ENCODE measurements around the gene VGLL4.
"Not testable (repeated sequence)": the region's sequence is repeated elsewhere in the genome, so short reads cannot be mapped to it uniquely, and the experiment has no call there.

The VGLL4 gene

DNA sequence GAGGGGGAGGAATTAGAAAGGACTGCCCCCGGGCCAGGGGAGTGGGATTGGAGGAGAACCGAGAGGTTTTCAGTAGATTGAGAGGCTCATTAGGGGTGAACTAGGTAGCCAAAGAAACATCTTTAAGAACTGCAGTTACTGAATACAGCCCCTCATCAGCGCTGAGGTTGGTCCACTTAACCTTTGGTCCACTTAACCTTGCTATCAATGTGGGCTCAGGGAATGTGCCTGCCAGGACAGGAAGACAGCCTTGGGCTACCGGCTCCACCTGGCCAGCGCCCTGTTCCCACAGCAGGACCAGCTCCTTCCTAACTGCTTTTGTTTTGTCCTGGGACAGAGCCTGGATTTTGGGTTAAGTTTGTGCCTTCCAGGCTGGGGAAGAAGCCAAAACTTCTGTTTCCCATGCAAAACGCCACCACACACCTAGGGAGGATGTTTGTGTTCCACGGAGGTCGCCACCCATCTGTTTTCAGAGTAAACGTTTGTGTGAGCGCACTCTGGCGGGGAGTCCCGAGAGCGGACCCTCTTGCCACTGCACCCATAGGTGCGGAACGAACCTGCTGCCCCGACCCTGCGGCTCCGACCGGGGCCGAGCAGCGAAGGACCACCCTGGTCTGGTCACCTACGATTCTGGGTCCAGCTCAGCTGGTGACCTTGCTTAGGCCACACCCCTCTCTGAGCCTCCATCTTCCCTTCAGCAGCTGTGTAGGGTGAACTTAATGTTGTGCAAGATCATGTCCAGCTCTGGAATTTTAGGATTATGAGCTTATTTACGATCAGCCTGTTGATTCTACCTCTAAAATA, 107.4 kb downstream of the VGLL4 start:
- no peak for DNase-seq (ENCODE audit: low read depth in 1 of 2, low spot score in 1 of 2)

DNA sequence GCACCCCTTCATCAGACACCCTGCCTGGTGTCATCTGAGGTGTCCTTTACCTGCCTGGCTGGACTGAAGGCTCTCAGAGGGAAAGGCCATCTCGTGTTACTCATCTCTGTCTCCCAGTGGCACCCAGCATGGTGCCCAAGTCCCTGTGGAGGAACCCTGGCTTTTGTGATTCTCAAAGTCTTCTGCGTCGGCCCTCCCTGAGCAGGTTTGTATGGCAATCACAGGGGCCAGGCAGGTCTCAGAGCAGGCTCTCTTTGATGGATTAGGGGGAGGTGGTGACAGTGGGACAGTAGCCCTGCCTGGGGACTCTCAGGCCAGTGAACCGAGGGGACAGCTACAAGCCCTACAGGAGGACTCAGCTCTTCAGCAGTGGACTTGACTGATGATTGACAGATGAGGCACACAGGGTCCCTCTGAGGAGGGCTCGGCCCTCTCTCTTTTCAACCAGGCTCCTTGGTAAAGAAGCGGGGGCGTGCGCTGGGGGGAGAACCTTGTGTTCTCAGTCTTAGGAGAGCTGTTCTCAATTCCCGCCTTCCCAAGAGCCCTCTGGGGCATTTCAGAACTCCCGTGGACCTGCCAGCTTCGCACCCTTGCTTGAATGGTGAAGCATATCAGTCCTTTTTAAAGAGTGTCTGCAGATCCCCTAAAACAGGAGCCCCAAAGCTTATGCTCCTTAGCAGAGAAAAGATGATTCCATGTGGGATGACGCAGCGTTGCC, 108.3 kb downstream of the VGLL4 start:
- no peak for DNase-seq (ENCODE audit: low read depth in 1 of 2, low spot score in 1 of 2)

DNA sequence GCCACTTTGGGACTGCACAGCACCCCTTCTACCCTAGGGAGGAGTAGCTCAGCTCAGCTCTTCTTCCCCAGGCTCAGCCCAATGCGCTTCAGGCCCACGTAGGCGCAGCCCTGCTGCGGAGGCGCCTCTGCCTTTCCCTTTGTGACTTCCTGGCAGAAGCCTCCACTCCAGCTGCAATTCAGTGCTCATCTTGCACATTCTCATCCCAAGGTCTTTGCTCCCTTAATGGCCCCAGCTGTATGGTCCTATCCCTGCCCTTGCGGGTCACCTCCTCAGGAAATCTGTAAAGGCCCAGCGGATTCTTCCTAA, 109.0 kb downstream of the VGLL4 start:
- DNase-seq (ENCODE audit: low read depth in 1 of 2, low spot score in 1 of 2): no peak

DNA sequence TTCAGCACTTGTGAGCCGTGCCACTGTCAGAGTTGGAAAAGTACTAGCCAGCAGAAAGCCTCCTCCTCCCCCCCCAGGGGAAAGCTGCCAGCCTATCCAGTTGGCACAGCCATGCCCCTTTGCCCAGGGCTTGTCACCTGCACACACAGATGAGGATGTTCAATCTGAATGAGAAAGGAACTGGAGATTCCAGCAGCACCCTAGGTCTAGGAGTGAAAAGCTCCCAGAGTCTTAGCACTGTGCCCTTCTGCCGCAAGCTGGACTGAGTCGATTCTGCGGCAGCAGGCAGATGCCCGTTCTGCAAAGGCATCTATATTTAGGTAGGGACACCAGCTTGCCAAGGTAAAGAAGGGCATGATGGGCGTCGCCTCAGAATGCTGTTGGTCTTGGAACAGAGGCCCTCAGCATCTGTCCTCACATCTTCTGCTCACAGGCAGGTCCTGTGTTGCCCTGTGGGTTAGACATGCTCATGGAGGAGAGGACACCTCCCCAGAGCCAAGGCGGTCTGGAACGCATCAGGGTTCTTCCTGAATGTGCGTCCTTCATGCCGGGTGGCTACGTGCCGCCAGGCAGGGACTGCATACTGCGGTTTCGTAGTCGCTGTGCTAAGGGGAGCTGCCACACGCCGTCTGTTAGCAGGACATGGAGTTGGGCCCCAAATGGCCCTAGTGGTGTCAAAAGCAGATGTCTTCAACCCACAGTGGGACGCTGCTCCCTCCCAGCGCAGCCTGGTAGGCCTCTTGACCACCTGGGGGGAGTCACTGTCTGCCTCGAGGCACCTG, 109.5 kb downstream of the VGLL4 start:
- DNase-seq (ENCODE audit: low read depth in 1 of 2, low spot score in 1 of 2): no peak

DNA sequence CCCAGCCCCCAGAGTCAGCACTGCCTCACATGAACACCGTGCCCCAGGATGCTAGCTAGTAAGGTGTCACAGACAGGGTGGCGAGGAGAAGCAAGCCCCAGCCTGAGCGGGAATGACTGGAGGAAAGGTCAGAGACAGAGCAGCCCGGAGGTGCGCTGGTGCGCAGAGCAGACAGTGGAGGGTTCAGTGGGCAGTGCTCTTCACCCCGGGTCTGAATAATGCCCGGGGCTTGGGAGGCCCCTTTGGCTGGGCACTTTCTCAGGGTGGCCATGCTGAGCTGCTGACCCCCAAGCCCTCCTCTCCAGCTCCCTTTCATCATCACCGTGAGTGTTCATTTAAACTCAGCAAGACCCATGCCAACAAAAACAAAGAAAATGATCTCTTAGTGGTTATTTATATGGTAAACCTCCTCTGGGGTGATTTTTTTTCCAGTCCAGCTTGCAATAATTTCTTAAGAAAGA, 110.8 kb downstream of the VGLL4 start:
- no peak for DNase-seq (ENCODE audit: low read depth in 1 of 2, low spot score in 1 of 2)

DNA sequence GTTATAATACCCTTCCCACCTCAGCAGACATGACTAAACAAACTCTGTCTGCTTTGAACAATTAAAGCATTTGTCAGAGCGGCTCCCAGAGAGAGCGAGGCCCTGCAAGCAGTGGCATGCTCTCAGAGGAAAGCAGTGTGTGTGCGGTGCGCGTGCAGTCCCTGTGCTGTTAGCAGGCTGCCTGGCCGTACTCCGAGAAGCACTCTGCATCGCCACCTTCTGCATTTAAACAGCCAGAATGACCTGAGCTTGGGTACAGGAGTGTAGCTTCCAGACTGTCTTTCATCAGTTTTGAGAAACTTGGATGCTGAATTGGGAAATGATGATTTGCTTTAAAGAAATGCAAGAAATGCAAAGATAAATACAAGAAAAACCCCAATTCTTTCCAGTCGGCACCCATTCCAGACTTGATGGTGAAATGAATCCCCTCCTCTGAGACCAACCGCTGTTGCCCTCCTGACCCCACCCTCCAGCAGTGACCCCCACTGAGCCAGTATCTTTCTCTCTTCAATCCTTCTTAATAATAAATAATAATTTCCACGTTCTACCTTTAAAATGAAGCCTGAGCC, 113.5 kb downstream of the VGLL4 start:
- DNase-seq (ENCODE audit: low read depth in 1 of 2, low spot score in 1 of 2): no peak

DNA sequence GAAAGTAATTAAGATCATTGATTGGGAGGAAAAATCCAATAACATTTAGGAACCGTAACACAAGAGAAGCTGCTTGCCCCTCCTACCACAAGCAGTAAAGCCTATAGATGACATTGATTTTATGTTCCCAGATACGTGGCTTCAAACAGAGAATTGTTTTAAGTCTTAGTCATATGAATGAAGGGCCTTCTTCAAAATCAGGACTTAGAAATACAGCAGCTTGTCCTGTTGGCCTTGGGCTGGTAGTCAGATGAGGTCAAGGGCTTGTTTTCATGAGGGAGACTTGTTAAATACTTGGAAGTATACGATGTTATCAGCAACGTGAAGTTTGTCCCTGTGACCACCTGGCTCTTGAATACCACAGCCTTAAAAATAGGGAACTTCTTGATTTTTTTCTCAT, 114.4 kb downstream of the VGLL4 start:
- DNase-seq (ENCODE audit: low read depth in 1 of 2, low spot score in 1 of 2): no peak

DNA sequence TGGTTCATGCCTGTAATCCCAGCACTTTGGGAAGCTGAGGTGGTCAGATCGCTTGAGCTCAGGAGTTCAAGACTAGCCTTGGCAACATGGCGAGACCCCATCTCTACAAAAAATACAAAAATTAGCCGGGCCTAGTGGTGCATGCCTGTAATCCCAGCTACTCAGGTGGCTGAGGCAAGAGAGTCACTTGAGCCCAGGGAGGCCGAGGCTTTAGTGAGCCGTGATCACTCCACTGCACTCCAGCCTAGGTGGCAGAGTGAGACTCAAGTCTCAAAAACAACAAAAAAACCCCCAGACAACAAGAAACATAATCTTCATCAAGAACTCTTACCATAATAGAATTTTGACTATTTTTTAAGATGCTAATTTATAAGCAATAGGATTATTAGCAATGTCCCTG, 117.6 kb downstream of the VGLL4 start:
- DNase-seq (ENCODE audit: low read depth in 1 of 2, low spot score in 1 of 2): not testable (repeated sequence)

DNA sequence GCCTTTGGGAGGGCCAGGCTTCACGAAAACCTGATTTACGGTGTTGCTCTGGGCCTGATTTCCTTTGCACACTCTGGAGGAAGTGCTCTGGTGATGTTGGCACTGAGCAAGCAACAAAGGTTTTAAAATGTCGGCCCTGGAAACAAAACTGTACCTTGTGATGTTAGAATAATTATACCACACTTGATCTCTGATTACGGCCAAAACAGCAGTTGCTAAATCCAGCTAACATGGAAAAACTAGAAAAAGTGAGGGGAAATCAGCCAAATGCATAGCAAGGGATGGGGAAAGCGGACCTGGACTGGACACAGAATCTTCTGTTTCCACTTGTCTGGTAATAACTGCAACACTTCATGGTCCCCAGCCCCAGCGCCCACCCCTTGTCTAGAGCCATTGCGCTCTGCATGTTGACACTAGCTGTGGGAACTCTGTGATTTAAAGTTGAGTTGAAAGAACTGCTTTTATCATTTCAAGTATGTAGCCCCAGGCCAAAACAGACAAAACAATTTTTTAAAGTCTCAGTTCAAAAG, 120.1 kb downstream of the VGLL4 start:
- DNase-seq (ENCODE audit: low read depth in 1 of 2, low spot score in 1 of 2): no peak

DNA sequence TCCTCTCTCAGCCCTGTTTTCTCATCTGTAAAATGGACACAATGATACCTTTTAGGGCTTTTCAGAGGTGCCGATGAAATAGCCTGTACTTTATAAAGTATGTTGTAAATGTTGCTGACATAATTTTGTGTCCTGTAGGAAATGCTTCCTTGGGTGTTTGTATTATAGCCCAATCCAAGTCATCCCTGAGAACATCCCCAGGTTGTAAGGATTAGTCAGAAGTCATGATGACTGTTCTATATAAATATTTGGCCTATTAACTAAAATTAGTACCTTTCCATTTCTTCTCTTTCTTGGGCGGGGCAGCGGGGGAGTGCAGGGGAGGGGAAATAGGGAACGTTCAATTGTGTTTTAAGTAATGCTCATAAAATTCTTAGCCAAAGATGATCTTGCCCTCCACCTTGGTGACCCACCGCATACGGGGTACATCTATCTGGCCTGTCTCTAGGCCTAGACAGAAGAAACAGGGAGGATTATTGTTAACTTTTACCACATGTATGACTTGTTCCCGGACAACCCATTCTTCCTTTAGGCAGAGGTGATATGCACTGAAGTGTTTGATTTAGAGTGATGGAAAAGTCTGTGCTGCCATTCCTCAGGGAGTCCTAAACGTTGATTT, 120.7 kb downstream of the VGLL4 start:
- no peak for DNase-seq (ENCODE audit: low read depth in 1 of 2, low spot score in 1 of 2)

DNA sequence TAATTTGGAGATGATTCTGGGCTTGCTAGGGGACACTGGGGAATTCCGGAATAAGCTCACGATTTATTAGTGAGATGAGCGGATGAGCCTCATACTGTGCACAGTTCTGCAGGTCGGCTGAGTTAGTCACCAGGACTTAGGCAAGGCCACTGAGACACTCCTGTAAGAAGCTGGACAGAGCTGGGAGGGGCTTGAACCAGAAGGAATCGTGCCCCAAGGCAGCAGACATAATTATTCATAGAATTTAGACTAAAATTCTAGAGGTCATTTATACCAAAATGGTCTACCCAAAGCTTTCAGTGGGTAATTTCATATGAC, 121.4 kb downstream of the VGLL4 start:
- DNase-seq (ENCODE audit: low read depth in 1 of 2, low spot score in 1 of 2): no peak

DNA sequence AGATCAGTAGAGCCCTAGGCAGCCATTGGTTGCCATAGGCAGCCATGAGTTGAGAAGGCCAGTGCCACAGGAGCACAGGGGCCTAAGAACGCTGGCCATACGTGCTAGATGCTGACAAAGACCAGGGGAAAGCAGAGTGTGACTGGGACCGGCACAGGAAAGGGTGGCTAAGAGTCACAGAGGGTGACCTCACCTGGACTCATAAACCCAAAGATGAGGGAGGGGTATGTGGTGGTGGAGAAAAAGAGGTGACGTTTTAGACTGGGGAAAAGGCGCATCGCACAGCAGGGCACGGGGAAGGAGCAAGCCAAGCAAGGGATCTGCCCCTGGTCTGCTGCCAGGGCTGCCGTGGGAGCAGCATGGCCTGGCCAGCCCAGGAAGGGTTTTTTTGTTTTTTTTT, 122.5 kb downstream of the VGLL4 start:
- DNase-seq (ENCODE audit: low read depth in 1 of 2, low spot score in 1 of 2): no peak

DNA sequence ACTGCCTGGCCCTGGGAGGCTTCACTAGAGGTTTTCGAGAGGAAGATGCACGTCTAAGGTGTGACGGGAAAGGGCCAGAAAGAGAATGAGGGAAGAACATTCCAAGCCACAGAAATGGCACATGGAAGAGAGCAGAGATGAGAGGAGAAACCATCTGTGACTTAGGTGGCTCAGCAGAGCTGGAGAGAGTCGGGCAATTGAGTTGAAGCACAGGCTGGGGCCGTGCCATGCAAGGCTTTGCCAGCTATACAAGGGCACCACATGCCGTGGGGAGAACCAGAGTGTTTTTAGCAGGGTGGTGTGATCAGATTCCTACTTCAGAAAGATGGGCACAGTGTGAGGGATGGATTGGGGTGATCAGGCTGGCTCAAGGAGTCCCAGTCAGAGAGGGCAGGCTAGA, 126.1 kb downstream of the VGLL4 start:
- no peak for DNase-seq (ENCODE audit: low read depth in 1 of 2, low spot score in 1 of 2)

DNA sequence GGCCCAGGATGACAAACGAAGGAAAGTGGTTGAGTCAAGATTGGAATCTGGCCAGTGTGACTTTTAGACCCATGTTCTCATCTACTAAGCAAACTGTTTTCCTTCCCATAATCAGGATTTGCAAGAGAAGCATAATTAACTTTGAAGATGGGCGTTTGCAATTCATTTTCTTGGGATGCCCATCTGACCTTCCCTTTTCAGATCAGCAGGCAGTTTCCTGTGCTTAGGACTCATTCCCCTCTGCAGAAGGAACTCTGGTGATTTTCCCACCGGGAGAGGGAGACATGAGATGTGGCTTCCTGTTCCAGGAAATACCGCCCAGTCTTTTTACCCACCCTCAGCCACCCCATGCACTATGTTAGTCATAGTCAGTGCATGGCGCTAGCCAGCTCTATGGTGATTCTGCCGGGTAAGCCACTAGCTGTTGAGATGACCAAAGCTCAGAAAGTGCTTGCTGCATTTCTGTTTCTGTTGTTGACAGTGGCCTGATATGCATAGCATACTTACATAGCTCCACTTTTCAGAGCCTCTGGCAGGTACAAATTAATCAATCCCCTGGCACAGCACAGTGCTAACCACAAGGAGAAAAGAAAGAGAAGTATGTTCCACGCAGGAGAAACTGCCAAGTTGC, 129.4 kb downstream of the VGLL4 start:
- DNase-seq (ENCODE audit: low read depth in 1 of 2, low spot score in 1 of 2): no peak

DNA sequence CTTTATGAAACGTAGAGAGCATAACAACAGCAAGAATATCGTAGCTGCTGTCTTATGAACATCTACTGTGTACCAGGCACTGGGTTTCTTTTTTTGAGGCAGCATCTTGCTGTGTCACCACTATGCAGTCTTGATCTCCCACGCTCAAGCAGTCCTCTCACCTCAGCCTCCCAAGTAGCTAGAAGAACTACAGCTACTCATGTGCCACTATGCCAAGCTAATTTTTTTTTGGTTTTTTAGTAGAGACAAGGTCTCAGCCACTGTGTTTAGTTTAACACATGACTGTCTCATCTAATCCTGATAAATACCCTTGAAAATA, 129.9 kb downstream of the VGLL4 start:
- DNase-seq (ENCODE audit: low read depth in 1 of 2, low spot score in 1 of 2): no peak

DNA sequence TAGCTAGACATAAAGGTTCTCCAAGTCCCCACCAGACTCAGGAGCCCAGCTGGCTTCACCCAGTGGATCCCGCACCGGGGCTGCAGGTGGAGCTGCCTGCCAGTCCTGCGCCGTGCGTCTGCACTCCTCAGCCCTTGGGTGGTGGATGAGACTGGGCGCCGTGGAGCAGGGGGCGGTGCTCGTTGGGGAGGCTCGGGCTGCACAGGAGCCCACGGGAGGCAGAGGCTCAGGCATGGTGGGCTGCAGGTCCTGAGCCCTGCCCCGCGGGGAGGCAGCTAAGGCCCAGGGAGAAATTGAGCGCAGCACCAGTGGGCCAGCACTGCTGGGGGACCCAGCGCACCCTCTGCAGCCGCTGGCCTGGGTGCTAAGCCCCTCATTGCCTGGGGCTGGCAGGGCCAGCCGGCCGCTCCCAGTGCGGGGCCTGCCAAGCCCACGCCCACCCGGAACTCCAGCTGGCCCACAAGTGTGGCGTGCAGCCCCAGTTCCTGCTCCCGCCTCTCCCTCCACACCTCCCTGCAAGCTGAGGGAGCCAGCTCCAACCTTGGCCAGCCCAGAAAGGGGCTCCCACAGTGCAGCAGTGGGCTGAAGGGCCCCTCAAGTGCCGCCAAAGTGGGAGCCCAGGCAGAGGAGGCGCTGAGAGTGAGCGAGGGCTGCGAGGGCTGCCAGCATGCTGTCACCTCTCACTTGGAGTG, 130.4 kb downstream of the VGLL4 start:
- DNase-seq (ENCODE audit: low read depth in 1 of 2, low spot score in 1 of 2): not testable (repeated sequence)

DNA sequence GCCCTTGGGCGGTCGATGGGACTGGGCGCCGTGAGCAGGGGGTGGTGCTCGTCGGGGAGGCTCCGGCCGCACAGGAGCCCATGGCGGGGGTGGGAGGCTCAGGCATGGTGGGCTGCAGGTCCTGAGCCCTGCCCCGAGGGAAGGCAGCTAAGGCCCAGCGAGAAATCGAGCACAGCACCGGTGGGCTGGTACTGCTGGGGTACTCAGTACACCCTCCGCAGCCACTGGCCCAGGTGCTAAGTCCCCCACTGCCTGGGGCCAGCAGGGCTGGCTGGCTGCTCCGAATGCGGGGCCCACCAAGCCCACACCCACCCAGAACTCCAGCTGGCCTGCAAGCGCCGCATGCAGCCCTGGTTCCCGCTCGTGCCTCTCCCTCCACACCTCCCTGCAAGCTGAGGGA, 132.1 kb downstream of the VGLL4 start:
- not testable (repeated sequence) for DNase-seq (ENCODE audit: low read depth in 1 of 2, low spot score in 1 of 2)

DNA sequence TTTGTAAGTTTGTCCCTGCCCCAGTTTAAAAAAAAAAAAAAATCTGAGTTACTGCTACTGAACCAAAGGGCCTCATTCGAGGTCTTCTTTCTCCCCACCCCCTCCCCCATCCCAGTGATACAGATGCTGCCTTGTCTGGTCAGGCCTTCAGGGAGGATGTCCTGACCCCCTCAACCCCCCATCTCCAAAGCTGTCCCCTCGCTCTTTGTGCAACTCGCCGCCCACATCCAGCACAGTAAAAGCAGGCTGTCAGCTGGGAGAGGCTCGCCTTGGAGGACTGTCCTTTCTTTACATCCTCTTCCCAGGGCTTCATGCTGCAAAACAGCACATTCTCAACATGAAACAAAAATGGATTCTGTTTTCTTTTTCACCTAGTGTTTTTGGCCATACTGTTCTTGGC, 133.4 kb downstream of the VGLL4 start:
- DNase-seq (ENCODE audit: low read depth in 1 of 2, low spot score in 1 of 2): no peak

DNA sequence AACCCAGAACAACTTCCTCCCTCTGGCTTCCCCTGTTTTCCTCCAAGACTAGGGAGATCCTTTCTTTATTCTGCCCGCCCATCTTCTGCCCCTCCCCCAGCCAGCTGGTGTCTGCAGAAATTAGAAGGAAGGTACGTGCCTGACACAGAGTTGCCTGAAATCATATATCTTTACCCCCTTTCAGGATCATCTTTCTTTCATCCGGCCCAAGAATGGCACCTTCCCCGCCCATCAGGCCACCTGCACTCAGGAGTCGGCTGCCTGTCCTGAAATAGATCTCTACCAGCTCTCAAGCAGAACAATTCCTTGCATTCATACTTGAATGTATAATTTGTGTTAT, 133.7 kb downstream of the VGLL4 start:
- no peak for DNase-seq (ENCODE audit: low read depth in 1 of 2, low spot score in 1 of 2)

Measured in activated CD4-positive, alpha-beta T cell treated with anti-CD3 and anti-CD28 coated beads, Interleukin-2, amount 50 U/mL, for 24 hours (primary cell).